Stimulated activated CD4-positive, alpha-beta T cell treated with anti-CD3 and anti-CD28 coated beads, Interleukin-4, amount 100 ng/mL, for 1 hour (primary cell): Measurements from ENCODE around the gene H2AZ2.
A peak's percentile ranks its signal among the peaks of the same experiment; 100 is the strongest.
"Not testable (repeated sequence)": the region's sequence is repeated elsewhere in the genome, so short reads cannot be mapped to it uniquely, and the experiment has no call there.

ENCODE experiments used
- DNase-seq: peaks from one replicate; pipeline ENCODE4 v3.0.0-alpha.2; 2020

The H2AZ2 gene

DNA sequence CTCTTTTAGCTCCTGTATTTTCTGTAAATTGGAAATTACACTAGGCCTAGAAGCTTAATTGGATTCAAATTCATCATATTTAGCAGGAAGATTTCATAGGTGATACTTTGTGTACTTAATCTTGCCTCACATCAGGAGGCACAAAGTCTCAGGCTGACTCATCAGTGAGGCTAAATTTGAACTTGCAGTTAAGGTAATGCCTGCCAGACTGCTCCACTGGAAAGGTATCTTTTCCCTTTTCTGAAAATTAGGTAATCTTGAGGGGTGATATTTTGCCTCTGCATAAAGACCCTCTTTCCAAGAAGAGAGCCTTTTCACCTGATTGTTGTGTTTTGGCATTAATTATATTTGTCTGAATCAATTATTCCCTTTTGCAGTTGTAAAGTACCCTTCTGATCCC lies 36.8 kb downstream of the H2AZ2 start:
- no peak for DNase-seq

DNA sequence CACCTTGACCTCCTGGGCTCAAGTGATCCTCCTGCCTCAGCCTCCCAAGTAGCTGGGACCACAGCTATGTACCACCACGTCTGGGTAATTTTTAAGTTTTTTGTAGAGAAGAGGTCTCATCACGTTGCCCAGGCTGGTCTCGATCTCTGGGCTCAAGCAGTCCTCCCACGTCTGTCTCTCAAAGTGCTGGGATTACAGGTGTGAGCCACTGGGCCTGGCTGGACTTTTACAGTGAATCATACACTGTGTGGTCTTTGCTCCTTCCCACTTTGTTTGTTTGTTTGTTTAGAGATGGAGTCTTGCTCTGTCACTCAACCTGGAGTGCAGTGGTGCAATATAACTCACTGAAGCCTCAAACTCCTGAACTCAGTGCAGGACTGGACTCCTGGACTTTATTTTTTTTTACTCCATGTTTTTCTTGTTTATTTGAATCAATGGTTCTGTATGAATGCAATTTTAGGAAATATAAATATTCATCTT lies 38.9 kb downstream of the H2AZ2 start:
- DNase-seq = no peak

DNA sequence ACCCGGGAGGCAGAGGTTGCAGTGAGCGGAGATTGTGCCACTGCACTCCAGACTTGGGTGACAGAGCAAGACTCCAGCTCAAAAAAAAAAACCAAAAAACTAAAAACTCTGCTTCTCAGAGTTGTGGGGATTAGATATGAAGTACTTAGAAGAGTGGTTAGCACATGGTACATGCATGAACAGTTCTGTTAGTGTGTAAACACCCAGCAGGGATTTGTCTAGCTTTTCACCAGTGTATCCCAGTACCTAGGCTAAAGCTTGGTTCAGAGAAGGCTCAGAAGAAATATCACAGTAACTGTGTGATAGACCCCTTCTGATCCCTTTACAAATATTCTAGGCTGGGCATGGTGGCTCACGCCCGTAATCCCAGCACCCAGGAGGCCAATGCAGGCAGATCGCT lies 41.9 kb downstream of the H2AZ2 start:
- no peak for DNase-seq

GRCh38 chr7:44803828-44804519 lies 43.9 kb downstream of the H2AZ2 start:
- peak; percentile 7 for DNase-seq

DNA sequence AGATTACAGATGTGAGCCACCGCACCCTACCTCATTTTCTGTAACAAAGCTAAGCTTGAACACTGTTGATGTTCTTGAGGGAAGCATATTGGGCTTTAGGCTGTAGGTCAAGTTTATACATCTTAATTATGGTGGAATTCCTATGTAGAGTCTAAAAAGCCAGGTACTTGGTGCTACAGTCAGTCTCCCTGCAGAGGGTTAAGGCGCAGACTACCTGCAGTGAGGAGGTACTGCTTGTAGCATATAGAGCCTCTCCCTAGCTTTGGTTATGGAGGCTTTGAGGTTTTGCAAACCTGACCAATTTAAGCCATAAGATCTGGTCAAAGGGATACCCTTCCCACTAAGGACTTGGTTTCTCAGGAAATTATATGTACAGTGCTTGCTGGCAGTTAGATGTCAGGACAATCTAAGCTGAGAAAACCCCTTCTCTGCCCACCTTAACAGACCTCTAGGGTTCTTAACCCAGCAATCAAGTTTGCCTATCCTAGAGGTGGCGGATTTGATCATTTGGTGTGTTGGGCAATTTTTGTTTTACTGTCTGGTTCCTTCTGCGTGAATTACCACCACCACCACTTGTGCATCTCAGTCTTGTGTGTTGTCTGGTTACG lies 45.4 kb downstream of the H2AZ2 start:
- no peak for DNase-seq

DNA sequence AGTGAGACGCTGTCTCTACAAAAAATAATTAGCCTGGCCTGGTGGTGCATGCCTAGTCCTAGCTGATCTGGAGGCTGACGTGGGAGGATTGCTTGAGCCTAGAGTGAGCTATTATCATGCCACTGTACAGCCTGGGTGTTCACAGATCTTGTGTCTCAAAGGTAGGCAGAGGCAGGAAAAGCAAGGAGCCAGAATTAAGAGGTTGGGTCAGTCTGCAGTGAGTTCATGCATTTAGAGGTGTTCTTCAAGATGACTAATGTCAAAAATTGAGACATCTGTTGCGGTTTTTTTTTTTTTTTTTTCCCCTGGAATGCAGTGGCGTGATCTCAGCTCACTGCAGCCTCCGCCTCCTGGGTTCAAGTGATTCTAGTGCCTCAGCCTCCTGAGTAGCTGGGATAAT lies 46.0 kb downstream of the H2AZ2 start:
- no peak for DNase-seq

DNA sequence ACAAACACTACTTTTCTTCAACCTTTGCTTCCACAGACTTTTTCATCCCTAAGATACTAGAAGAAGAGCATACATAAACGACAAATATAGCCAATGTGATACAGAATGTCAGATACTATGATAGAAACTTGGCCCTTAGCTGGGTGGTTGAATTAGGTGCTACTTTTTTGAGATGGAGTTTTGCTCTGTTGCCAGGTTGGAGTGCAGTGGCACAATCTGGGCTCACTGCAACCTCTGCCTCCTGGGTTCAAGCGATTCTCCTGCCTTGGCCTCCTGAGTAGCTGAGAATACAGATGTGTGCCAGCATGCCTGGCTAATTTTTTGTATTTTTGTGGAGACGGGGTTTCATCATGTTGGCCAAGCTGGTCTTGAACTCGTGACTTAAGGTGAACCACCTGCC lies 47.9 kb downstream of the H2AZ2 start:
- no peak for DNase-seq

GRCh38 chr7:44798649-44799305 lies 49.1 kb downstream of the H2AZ2 start:
- DNase-seq = no peak

DNA sequence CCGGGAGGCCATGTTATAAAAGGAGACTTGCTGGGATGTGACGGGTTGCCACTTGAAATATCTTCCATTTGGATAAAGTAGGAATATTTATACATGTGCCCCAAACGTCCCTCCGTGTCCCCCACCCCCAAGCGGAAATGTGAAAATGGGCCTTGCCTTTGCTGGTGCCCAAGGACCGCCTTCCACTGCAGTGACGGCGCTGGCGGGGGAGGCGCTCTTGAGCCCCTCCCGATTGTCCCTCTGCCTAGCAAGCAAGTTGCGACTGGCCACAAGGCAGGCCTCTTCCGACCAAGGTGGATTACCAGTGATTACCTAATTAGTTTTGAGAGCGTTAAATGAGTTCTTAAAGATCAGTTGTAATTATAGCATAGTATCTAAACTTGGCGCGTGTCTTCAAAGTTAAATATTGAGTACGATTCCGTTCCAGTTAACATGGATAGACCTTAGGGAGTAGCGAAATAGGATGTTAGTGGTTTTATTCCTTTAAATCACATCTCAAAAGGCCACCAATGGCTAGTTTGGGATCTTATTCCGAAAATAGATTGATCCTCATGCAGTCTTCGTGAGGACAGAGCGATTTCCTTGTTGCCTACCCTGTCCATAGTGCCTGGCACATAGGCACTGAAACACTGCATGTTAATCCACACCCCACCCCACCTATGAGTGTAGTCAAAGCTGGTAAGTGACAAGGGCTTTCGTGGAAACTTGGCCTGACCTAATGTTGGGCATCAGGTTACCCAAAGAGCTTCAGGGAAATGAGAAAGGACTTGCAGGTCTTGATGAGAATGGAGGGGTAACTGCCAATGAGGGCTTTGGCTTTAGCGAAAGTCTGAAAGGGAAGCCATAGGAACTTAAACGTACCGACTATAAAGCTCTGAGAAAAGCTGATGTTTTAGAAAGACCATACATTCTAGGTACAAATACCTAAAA lies 50.3 kb downstream of the H2AZ2 start:
- peak; percentile 80 for DNase-seq

DNA sequence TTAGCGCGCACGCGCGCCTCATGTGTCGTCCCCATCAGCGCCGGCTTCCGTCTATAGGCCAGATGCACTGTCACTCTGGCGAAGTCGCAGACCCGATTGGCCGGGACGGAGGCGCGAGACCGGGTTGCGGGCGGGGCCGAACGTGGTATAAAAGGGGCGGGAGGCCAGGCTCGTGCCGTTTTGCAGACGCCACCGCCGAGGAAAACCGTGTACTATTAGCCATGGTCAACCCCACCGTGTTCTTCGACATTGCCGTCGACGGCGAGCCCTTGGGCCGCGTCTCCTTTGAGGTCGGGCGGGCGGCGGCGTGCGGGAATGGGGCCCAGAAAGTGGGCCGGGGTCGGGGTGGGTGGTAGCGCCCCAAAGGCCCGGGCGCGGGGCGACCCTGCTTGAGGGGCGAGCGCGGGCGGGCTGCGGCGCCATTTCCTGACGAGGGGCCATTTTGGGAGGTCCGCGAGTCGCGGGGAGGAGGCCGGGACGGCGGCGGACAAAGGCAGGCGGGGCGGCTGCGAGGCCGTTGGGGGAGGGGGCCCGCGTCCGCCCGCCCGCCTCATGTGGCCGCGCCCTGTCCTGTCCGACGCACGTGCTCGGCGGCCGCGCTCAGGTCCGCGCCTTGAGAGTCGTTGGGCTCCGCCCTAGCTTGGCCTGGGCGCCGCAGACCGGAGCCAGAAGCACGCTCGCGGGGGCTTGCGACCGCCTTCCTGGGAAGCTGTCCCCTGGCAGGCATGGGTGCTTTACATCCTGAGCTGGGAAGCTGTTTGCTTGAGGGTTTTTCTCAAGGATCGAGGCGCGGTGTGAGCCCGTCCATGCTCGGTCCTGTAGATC lies 51.2 kb downstream of the H2AZ2 start, which contains the start of gene PPIA:
TSS of gene PPIA (plus strand) at position 178 of the 825 bp plus-strand sequence. CDS start at position 222, 44 bp downstream.
- DNase-seq = peak; percentile 98

DNA sequence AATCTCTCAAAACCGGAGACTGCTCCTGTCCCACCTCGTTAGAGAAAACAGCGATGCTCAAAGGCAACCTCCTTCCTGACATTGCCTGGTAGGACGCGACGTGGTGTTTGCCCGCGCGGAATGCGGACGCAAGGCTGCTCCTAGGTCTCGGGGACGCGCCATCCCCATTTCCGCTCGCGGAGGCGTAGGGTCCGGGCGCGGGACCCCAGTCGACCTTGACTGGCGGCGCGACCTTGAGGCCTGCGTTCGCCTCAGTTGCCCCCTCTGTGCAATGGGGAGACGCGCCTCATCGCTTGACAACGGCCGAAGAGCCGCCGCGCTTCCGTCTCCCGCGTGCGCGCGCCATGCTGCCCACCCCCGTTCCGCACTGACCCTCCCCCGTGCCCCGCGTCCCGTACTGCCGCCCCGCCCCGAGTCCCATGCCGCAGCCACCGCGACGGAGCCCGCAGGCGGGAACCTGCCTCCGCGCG lies 51.8 kb downstream of the H2AZ2 start:
- no peak for DNase-seq

DNA sequence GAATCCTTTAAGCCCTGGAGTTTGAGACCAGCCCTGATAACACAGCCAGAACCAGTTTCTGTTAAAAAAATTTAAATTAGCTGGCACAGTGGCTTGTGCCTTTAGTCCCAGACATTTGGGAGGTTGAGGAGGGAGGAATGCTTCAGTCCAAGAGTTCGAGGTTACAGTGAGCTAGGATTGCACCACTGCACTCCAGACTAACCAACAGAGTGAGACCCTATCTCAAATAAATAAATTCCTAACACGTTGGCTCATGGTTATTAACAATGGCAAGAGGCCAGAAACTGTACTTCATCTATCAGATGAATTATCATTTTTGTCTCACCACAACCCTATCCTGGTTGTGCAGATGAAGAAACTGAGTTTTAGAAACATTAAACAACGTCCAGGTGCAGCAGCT lies 53.6 kb downstream of the H2AZ2 start:
- no peak for DNase-seq

DNA sequence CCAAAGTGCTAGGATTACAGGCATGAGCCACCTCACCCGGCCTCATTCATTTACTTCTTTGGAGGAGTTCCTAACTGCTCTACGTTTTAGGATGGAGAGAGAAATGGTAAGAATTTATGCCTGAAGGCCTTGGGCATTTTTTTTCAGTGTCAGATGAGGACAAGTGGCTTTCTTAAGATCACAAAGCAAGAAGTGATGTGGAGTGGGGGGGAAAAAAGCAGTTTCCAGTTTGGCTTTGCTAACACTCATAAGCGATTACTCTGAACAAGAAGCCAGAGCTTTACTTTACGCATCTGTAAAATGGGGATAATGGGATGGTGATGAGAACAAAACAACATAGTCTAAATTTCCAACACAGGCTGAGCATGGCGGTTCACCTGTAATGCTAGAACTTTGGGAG lies 54.0 kb downstream of the H2AZ2 start:
- no peak for DNase-seq

GRCh38 chr7:44791278-44792219 lies 56.3 kb downstream of the H2AZ2 start:
- no peak for DNase-seq

- no peak for DNase-seq
Observed at GRCh38 chr7:44789990-44790389, 57.9 kb downstream of the H2AZ2 start.

GRCh38 chr7:44787762-44788161 lies 60.1 kb downstream of the H2AZ2 start:
- no peak for DNase-seq

GRCh38 chr7:44787041-44787440 lies 60.8 kb downstream of the H2AZ2 start:
- DNase-seq = no peak

DNA sequence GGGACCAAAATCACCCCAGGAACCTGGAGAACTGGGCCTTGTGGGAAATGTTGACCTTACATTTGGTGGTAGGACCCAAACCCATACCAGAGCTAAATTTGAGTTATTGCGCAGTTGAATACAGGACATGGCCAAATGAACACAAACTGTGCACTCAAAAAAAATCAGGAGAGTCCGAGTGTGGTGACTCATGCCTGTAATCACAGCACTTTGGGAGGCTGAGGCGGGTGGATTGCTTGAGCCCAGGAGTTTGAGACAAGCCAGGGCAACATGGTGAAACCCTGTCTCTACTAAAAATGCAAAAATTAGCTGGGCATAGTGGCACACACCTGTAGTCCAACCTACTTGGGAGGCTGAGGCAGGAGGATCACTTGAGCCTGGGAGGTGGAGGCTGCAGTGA lies 62.7 kb downstream of the H2AZ2 start:
- not testable (repeated sequence) for DNase-seq

GRCh38 chr7:44784364-44784763 lies 63.5 kb downstream of the H2AZ2 start:
- DNase-seq = no peak

DNA sequence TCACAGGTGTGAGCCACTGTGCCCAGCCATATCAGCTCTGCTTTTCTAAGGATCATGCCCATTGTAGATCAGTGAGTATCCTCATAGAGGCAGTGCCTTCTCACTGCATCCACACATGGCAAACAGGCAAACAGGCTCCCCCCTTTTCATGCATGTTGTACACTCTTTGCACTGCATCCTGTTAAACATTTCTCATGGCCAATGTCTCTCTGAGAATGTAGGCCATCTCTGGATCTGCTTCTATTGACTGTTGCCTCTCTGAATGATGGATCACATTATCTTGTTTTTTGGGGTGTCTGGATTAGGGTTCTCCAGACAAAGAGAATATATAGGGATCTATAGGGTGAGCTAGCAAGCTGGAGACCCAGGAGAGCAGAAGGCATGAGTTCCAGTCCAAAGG lies 64.5 kb downstream of the H2AZ2 start:
- no peak for DNase-seq

GRCh38 chr7:44782460-44782859 lies 65.4 kb downstream of the H2AZ2 start:
- DNase-seq = no peak
